NT2/D1 (cell line): ENCODE measurements around the gene C2CD2.

Source experiments
- SUZ12 ChIP-seq: IDR thresholded peaks from 2 replicates; pipeline ENCODE4 v1.6.1; 2011; ENCODE audit not compliant: insufficient read length, insufficient read depth; ENCODE audit errors: extremely low read depth
- YY1 ChIP-seq: IDR thresholded peaks from 2 replicates; pipeline ENCODE4 v1.6.1; 2011; ENCODE audit not compliant: insufficient read length, insufficient read depth
- ZNF274 ChIP-seq: IDR thresholded peaks from 2 replicates; pipeline ENCODE4 v1.6.1; 2011; ENCODE audit warnings: mild to moderate bottlenecking, low read depth, low read length

- no peak for TF ChIP-seq YY1
- no peak for TF ChIP-seq ZNF274
- TF ChIP-seq SUZ12: no peak
Observed at GRCh38 chr21:41881051-41881450, 72.8 kb downstream of the C2CD2 start.
